ENCODE measurements around the gene JAM3.

DNA sequence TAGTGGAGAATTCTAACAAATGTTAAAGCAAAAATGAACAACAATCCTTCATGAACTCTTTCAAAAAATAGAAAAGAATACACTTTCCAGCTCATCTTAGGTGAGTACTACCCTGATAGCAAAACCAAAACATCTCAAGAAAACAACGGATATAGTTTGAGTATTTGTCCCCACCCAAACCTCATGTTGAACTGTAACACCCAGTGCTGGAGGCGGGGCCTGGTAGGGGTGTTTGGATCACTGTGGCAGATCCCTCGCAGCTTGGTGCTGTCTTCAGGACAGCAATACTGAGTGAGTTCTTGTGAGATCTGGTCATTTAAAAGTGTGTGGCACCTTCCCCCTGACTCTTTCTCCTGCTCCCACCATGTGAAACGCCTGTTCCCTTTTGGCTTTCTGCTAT is 127.9 kb downstream of the JAM3 start:
- TF ChIP-seq, protein P1, sequence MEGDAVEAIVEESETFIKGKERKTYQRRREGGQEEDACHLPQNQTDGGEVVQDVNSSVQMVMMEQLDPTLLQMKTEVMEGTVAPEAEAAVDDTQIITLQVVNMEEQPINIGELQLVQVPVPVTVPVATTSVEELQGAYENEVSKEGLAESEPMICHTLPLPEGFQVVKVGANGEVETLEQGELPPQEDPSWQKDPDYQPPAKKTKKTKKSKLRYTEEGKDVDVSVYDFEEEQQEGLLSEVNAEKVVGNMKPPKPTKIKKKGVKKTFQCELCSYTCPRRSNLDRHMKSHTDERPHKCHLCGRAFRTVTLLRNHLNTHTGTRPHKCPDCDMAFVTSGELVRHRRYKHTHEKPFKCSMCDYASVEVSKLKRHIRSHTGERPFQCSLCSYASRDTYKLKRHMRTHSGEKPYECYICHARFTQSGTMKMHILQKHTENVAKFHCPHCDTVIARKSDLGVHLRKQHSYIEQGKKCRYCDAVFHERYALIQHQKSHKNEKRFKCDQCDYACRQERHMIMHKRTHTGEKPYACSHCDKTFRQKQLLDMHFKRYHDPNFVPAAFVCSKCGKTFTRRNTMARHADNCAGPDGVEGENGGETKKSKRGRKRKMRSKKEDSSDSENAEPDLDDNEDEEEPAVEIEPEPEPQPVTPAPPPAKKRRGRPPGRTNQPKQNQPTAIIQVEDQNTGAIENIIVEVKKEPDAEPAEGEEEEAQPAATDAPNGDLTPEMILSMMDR (conservative IDR thresholded peaks at IDR 0.05; ENCODE audit: low read depth, low read length) = no peak
- TF ChIP-seq EZH2 (IDR thresholded peaks at IDR 0.05; ENCODE audit: borderline replicate concordance, low read depth, low read length, poor library complexity, severe bottlenecking) = no peak

Data from A673 (cell line).